Measurements from ENCODE around the gene PLCG2.

PLCG2 gene

GRCh38 chr16:81746566-81746965 lies 32.5 kb upstream of the PLCG2 start:
- TF ChIP-seq TAF1 (IDR thresholded peaks at IDR 0.05; ENCODE audit: borderline replicate concordance, insufficient read depth, low read length) (no peak), FOXP2 (optimal IDR thresholded peaks at IDR 0.05; ENCODE audit: borderline replicate concordance, extremely low read depth, extremely low read length, insufficient read depth) (no peak), REST (IDR thresholded peaks at IDR 0.05; ENCODE audit: insufficient read depth in 1 of 2, low read depth in 2 of 2, low read length in 2 of 2) (no peak), SIN3A (IDR thresholded peaks at IDR 0.05; ENCODE audit: borderline replicate concordance, insufficient read depth, low read length) (no peak), POLR2AphosphoS5 (IDR thresholded peaks at IDR 0.05; ENCODE audit: low read depth, low read length) (no peak)

GRCh38 chr16:81748476-81749198 lies 30.5 kb upstream of the PLCG2 start:
- TF ChIP-seq TAF1 (IDR thresholded peaks at IDR 0.05; ENCODE audit: borderline replicate concordance, insufficient read depth, low read length), result no peak
- TF ChIP-seq POLR2AphosphoS5 (IDR thresholded peaks at IDR 0.05; ENCODE audit: low read depth, low read length), result no peak
- no peak for TF ChIP-seq FOXP2 (optimal IDR thresholded peaks at IDR 0.05; ENCODE audit: borderline replicate concordance, extremely low read depth, extremely low read length, insufficient read depth)
- TF ChIP-seq SIN3A (IDR thresholded peaks at IDR 0.05; ENCODE audit: borderline replicate concordance, insufficient read depth, low read length), result no peak
- no peak for TF ChIP-seq REST (IDR thresholded peaks at IDR 0.05; ENCODE audit: insufficient read depth in 1 of 2, low read depth in 2 of 2, low read length in 2 of 2)

- TF ChIP-seq TAF1 (IDR thresholded peaks at IDR 0.05; ENCODE audit: borderline replicate concordance, insufficient read depth, low read length) (no peak), SIN3A (IDR thresholded peaks at IDR 0.05; ENCODE audit: borderline replicate concordance, insufficient read depth, low read length) (no peak), FOXP2 (optimal IDR thresholded peaks at IDR 0.05; ENCODE audit: borderline replicate concordance, extremely low read depth, extremely low read length, insufficient read depth) (no peak)
These were observed 26.7 kb upstream of the PLCG2 start for GRCh38 chr16:81752225-81752875.

GRCh38 chr16:81752876-81753227 lies 26.2 kb upstream of the PLCG2 start:
- TF ChIP-seq SIN3A (IDR thresholded peaks at IDR 0.05; ENCODE audit: borderline replicate concordance, insufficient read depth, low read length) (no peak), REST (IDR thresholded peaks at IDR 0.05; ENCODE audit: insufficient read depth in 1 of 2, low read depth in 2 of 2, low read length in 2 of 2) (no peak), TAF1 (IDR thresholded peaks at IDR 0.05; ENCODE audit: borderline replicate concordance, insufficient read depth, low read length) (no peak), FOXP2 (optimal IDR thresholded peaks at IDR 0.05; ENCODE audit: borderline replicate concordance, extremely low read depth, extremely low read length, insufficient read depth) (no peak), POLR2AphosphoS5 (IDR thresholded peaks at IDR 0.05; ENCODE audit: low read depth, low read length) (no peak)

GRCh38 chr16:81754858-81755257 lies 24.2 kb upstream of the PLCG2 start:
- TF ChIP-seq FOXP2 (optimal IDR thresholded peaks at IDR 0.05; ENCODE audit: borderline replicate concordance, extremely low read depth, extremely low read length, insufficient read depth) (no peak), TAF1 (IDR thresholded peaks at IDR 0.05; ENCODE audit: borderline replicate concordance, insufficient read depth, low read length) (no peak), POLR2AphosphoS5 (IDR thresholded peaks at IDR 0.05; ENCODE audit: low read depth, low read length) (no peak), REST (IDR thresholded peaks at IDR 0.05; ENCODE audit: insufficient read depth in 1 of 2, low read depth in 2 of 2, low read length in 2 of 2) (no peak), SIN3A (IDR thresholded peaks at IDR 0.05; ENCODE audit: borderline replicate concordance, insufficient read depth, low read length) (no peak)

Data from PFSK-1 (cell line).